Measurements from ENCODE around the gene KIAA1958. TPM values are rescaled to one million over a fixed set of nuclear protein-coding genes. Genes with fewer than 3 reads are reported as not detected.

The KIAA1958 gene
- total and polyA plus RNA-seq, 2 donors (not counting 1 experiment from before 2014, with no cell fraction given), result 2.4 to 15.3 TPM

- no peak overlapping the region for H2AFZ ChIP-seq (ENCODE audit: insufficient read depth, low read depth, low read length, poor library complexity, severe bottlenecking)
- TF ChIP-seq EZH2 (IDR thresholded peaks at IDR 0.05; ENCODE audit: borderline replicate concordance, insufficient read depth, low read depth, low read length, poor library complexity, severe bottlenecking) (no peak), CTCF (IDR thresholded peaks at IDR 0.05) (no peak)
- ATAC-seq (ENCODE audit: low read depth), result no peak
- intact Hi-C loops (cut with micrococcal nuclease), result no loop called here
- H3K27me3 Mint-ChIP-seq, result no peaks in the 10 kb centered on the region
- H3K27me3 ChIP-seq (replicated peaks in 1 of 4; ENCODE audit: control extremely low read depth in 1 of 4, control insufficient read depth in 3 of 4, insufficient read depth in 4 of 4, low read length in 3 of 4), result no peaks in the 10 kb centered on the region
- no peaks in the 10 kb centered on the region for H3K79me2 ChIP-seq (ENCODE audit: control insufficient read depth, insufficient read depth, low read length)
- H3K27ac Mint-ChIP-seq, result no peak overlapping the region
- no peak overlapping the region for H3K4me2 ChIP-seq (replicated peaks; ENCODE audit: low read depth, low read length, poor library complexity, severe bottlenecking)
- CTCF ChIA-PET, result interaction anchor here (1.0 kb wide), 1 partner anchor 216 kb away, joined by 5 read pairs; no protein-coding TSS in a partner anchor
- no peaks in the 10 kb centered on the region for H3K36me3 ChIP-seq (replicated peaks in 1 of 2; ENCODE audit: control extremely low read depth in 1 of 2, control insufficient read depth in 1 of 2, extremely low read depth in 1 of 2, insufficient read depth in 2 of 2, low read length in 1 of 2)
- H3K9me3 Mint-ChIP-seq (ENCODE audit: insufficient read depth), result no peaks in the 10 kb centered on the region
- no peak overlapping the region for H3K9ac ChIP-seq (ENCODE audit: low read length)
- H3K4me1 ChIP-seq (ENCODE audit: control insufficient read depth in 2 of 2, insufficient read depth in 2 of 2, low read length in 2 of 2), result no peaks in the 10 kb centered on the region
- H3K4me1 Mint-ChIP-seq, result no peaks in the 10 kb centered on the region
- POLR2A ChIA-PET, result no interaction called here
- H3K27ac ChIP-seq (ENCODE audit: low read length in 2 of 2), result no peak overlapping the region
- no peak overlapping the region for H3K4me3 ChIP-seq (ENCODE audit: control extremely low read depth in 1 of 5, extremely low read depth in 1 of 5, insufficient read depth in 1 of 5, low read depth in 2 of 5, low read length in 4 of 5)
- no peaks in the 10 kb centered on the region for H4K20me1 ChIP-seq (ENCODE audit: control insufficient read depth, insufficient read depth, low read length, poor library complexity, severe bottlenecking)
- DNase-seq, result no peak
- no peak overlapping the region for H3K4me3 Mint-ChIP-seq
- no peaks in the 10 kb centered on the region for H3K9me3 ChIP-seq (ENCODE audit: control extremely low read depth in 1 of 3, control insufficient read depth in 2 of 3, insufficient read depth in 1 of 3, low read length in 2 of 3)
- WGBS (ENCODE audit: insufficient coverage), result over 99% methylated on average over 7 of the region's 12 CpGs
Measured at GRCh38 chr9:112659906-112660305, 173.3 kb downstream of the KIAA1958 start.

- H3K27ac ChIP-seq (ENCODE audit: low read length in 2 of 2), result no peak overlapping the region
- Mint-ChIP-seq H3K27me3 (no peaks in the 10 kb centered on the region), H3K4me3 (no peak overlapping the region), H3K4me1 (no peaks in the 10 kb centered on the region), H3K9me3 (ENCODE audit: insufficient read depth) (no peaks in the 10 kb centered on the region), H3K27ac (no peak overlapping the region)
- H3K36me3 ChIP-seq (replicated peaks in 1 of 2; ENCODE audit: control extremely low read depth in 1 of 2, control insufficient read depth in 1 of 2, extremely low read depth in 1 of 2, insufficient read depth in 2 of 2, low read length in 1 of 2), result no peaks in the 10 kb centered on the region
- ATAC-seq (ENCODE audit: low read depth) (no peak), DNase-seq (no peak)
- H3K9me3 ChIP-seq (ENCODE audit: control extremely low read depth in 1 of 3, control insufficient read depth in 2 of 3, insufficient read depth in 1 of 3, low read length in 2 of 3), result no peaks in the 10 kb centered on the region
- H3K79me2 ChIP-seq (ENCODE audit: control insufficient read depth, insufficient read depth, low read length), result no peaks in the 10 kb centered on the region
- TF ChIP-seq EZH2 (IDR thresholded peaks at IDR 0.05; ENCODE audit: borderline replicate concordance, insufficient read depth, low read depth, low read length, poor library complexity, severe bottlenecking) (no peak), CTCF (IDR thresholded peaks at IDR 0.05) (no peak)
- 100% methylated on average over 1 of the region's 5 CpGs for WGBS (ENCODE audit: insufficient coverage)
- no peaks in the 10 kb centered on the region for H3K27me3 ChIP-seq (replicated peaks in 1 of 4; ENCODE audit: control extremely low read depth in 1 of 4, control insufficient read depth in 3 of 4, insufficient read depth in 4 of 4, low read length in 3 of 4)
- no peak overlapping the region for H2AFZ ChIP-seq (ENCODE audit: insufficient read depth, low read depth, low read length, poor library complexity, severe bottlenecking)
- H3K9ac ChIP-seq (ENCODE audit: low read length), result no peak overlapping the region
- no peak overlapping the region for H3K4me3 ChIP-seq (ENCODE audit: control extremely low read depth in 1 of 5, extremely low read depth in 1 of 5, insufficient read depth in 1 of 5, low read depth in 2 of 5, low read length in 4 of 5)
- intact Hi-C loops (cut with micrococcal nuclease), result no loop called here
- H4K20me1 ChIP-seq (ENCODE audit: control insufficient read depth, insufficient read depth, low read length, poor library complexity, severe bottlenecking), result no peaks in the 10 kb centered on the region
- no peak overlapping the region for H3K4me2 ChIP-seq (replicated peaks; ENCODE audit: low read depth, low read length, poor library complexity, severe bottlenecking)
- ChIA-PET CTCF (interaction anchor here (0.9 to 1.5 kb wide), 2 partner anchors 41 to 129 kb away, joined by 4 read pairs; no protein-coding TSS in a partner anchor), POLR2A (no interaction called here)
- no peaks in the 10 kb centered on the region for H3K4me1 ChIP-seq (ENCODE audit: control insufficient read depth in 2 of 2, insufficient read depth in 2 of 2, low read length in 2 of 2)
Measured at GRCh38 chr9:112663681-112664080, 177.1 kb downstream of the KIAA1958 start.
